SK-N-SH treated with all-trans-retinoic acid at 6 μM for 48 hours (cell line): ENCODE measurements around the gene CNKSR2.

ENCODE experiments used
- ATAC-seq: fragments of 200-7000 bp; cut with Tn5 transposase; 3 replicates; pipeline ENCODE4 v1.9.1; 2020; ENCODE audit warnings: mild to moderate bottlenecking, moderate library complexity
- ARNTL ChIP-seq: fragments of 450-650 bp; formaldehyde crosslinking; IDR thresholded peaks from 2 replicates; pipeline ENCODE4 v1.5.0; 2020; ENCODE audit warnings: low read depth, mild to moderate bottlenecking, moderate library complexity, borderline replicate concordance
- BACH2 ChIP-seq: fragments of 250-450 bp; sonication (Bioruptor Pico); IDR thresholded peaks from 2 replicates; pipeline ENCODE4 v1.9.0; 2021; ENCODE audit warnings: mild to moderate bottlenecking, borderline replicate concordance
- CSDC2 ChIP-seq: fragments of 250-450 bp; sonication (Bioruptor Pico); IDR thresholded peaks from 2 replicates; pipeline ENCODE4 v1.5.0; 2020; ENCODE audit warnings: mild to moderate bottlenecking, moderate library complexity
- ESRRG ChIP-seq: fragments of 250-450 bp; sonication (Bioruptor Pico); IDR thresholded peaks from 2 replicates; pipeline ENCODE4 v1.6.1; 2021; ENCODE audit warnings: mild to moderate bottlenecking
- ISL1 ChIP-seq: fragments of 250-450 bp; sonication (Bioruptor Pico); IDR thresholded peaks from 2 replicates; pipeline ENCODE4 v2.1.2; 2022; ENCODE audit warnings: mild to moderate bottlenecking, moderate library complexity
- OSR1 ChIP-seq: fragments of 250-450 bp; sonication (Bioruptor Pico); IDR thresholded peaks from 2 replicates; pipeline ENCODE4 v1.8.0; 2022; ENCODE audit warnings: moderate library complexity, mild to moderate bottlenecking, inconsistent platforms
- PPARA ChIP-seq: fragments of 250-450 bp; sonication (Bioruptor Pico); IDR thresholded peaks from 2 replicates; pipeline ENCODE4 v1.5.0; 2020; ENCODE audit warnings: mild to moderate bottlenecking, borderline replicate concordance
- RARB ChIP-seq: fragments of 250-450 bp; sonication (Bioruptor Pico); IDR thresholded peaks from 2 replicates; pipeline ENCODE4 v1.8.0; 2021; ENCODE audit warnings: mild to moderate bottlenecking, moderate library complexity
- SNAI2 ChIP-seq: fragments of 250-450 bp; sonication (Bioruptor Pico); IDR thresholded peaks from 2 replicates; pipeline ENCODE4 v1.5.0; 2020; ENCODE audit warnings: mild to moderate bottlenecking, moderate library complexity
- TCF4 ChIP-seq: fragments of 250-450 bp; sonication (Bioruptor Pico); IDR thresholded peaks from 2 replicates; pipeline ENCODE4 v1.8.0; 2021; ENCODE audit warnings: mild to moderate bottlenecking, moderate library complexity, borderline replicate concordance
- TOX ChIP-seq: fragments of 250-450 bp; sonication (Bioruptor Pico); IDR thresholded peaks from 2 replicates; pipeline ENCODE4 v1.8.0; 2021; ENCODE audit warnings: mild to moderate bottlenecking, moderate library complexity, borderline replicate concordance
- ZC3H10 ChIP-seq: fragments of 250-450 bp; sonication (Bioruptor Pico); IDR thresholded peaks from 2 replicates; pipeline ENCODE4 v1.5.1; 2021; ENCODE audit warnings: mild to moderate bottlenecking, moderate library complexity
- ZFP30 ChIP-seq: fragments of 450-650 bp; formaldehyde crosslinking; IDR thresholded peaks from 2 replicates; pipeline ENCODE4 v1.5.0; 2022; ENCODE audit warnings: mild to moderate bottlenecking, moderate library complexity
- ZNF565 ChIP-seq: fragments of 450-650 bp; formaldehyde crosslinking; conservative IDR thresholded peaks from 2 replicates; pipeline ENCODE4 v1.5.0; 2020; ENCODE audit warnings: low read depth, mild to moderate bottlenecking, moderate library complexity
- ZNF70 ChIP-seq: fragments of 450-650 bp; formaldehyde crosslinking; IDR thresholded peaks from 2 replicates; pipeline ENCODE4 v1.5.0; 2020; ENCODE audit warnings: mild to moderate bottlenecking, moderate library complexity
- ZNF8 ChIP-seq: fragments of 450-650 bp; formaldehyde crosslinking; IDR thresholded peaks from 2 replicates; pipeline ENCODE4 v1.5.0; 2020; ENCODE audit warnings: mild to moderate bottlenecking, moderate library complexity
- TF ChIP-seq, protein P1 (sequence below): fragments of 250-450 bp; sonication (Bioruptor Pico); IDR thresholded peaks from 2 replicates; pipeline ENCODE4 v1.8.0; 2020; ENCODE audit warnings: mild to moderate bottlenecking, moderate library complexity, borderline replicate concordance
- TF ChIP-seq, protein P2 (sequence below): fragments of 250-450 bp; sonication (Bioruptor Pico); IDR thresholded peaks from 2 replicates; pipeline ENCODE4 v1.5.1; 2020; ENCODE audit warnings: low read depth, mild to moderate bottlenecking, moderate library complexity
- TF ChIP-seq, protein P3 (sequence below): fragments of 250-450 bp; sonication (Bioruptor Pico); IDR thresholded peaks from 2 replicates; pipeline ENCODE4 v1.5.1; 2021; ENCODE audit warnings: mild to moderate bottlenecking, moderate library complexity
- TF ChIP-seq, protein P4 (sequence below): fragments of 250-450 bp; sonication (Bioruptor Pico); IDR thresholded peaks from 2 replicates; pipeline ENCODE4 v1.5.0; 2020; ENCODE audit warnings: mild to moderate bottlenecking, moderate library complexity
- TF ChIP-seq, protein P5 (sequence below): fragments of 250-450 bp; sonication (Bioruptor Pico); IDR thresholded peaks from 2 replicates; pipeline ENCODE4 v1.8.0; 2021; ENCODE audit warnings: low read depth, mild to moderate bottlenecking, moderate library complexity, borderline replicate concordance

The CNKSR2 gene

DNA sequence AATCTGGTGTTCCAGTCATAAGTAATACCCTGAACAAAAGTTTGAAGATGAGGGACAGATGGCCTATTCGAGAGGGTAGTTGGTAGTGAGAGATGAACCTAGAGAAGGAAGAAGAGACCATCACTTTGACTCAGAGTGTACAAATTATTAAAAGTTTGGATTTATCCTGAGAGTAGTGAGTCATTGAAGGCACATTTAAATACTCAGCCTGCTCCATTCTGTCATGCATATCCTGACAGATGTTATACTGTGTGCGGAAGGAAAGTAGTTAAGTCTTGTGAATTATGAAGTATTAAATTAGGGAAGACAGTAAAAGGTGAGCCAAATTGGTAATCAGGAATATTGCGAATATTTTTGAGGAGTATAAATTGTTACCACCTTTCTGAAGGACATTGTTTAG is 190.8 kb downstream of the CNKSR2 start:
- no peak for ATAC-seq
- TF ChIP-seq TCF4 (CRISPR knock-in tag) (no peak), PPARA (CRISPR knock-in tag) (no peak), ZNF70 (CRISPR knock-in tag) (no peak)
- TF ChIP-seq, protein P1, sequence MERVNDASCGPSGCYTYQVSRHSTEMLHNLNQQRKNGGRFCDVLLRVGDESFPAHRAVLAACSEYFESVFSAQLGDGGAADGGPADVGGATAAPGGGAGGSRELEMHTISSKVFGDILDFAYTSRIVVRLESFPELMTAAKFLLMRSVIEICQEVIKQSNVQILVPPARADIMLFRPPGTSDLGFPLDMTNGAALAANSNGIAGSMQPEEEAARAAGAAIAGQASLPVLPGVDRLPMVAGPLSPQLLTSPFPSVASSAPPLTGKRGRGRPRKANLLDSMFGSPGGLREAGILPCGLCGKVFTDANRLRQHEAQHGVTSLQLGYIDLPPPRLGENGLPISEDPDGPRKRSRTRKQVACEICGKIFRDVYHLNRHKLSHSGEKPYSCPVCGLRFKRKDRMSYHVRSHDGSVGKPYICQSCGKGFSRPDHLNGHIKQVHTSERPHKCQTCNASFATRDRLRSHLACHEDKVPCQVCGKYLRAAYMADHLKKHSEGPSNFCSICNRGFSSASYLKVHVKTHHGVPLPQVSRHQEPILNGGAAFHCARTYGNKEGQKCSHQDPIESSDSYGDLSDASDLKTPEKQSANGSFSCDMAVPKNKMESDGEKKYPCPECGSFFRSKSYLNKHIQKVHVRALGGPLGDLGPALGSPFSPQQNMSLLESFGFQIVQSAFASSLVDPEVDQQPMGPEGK = no peak
- TF ChIP-seq, protein P2, sequence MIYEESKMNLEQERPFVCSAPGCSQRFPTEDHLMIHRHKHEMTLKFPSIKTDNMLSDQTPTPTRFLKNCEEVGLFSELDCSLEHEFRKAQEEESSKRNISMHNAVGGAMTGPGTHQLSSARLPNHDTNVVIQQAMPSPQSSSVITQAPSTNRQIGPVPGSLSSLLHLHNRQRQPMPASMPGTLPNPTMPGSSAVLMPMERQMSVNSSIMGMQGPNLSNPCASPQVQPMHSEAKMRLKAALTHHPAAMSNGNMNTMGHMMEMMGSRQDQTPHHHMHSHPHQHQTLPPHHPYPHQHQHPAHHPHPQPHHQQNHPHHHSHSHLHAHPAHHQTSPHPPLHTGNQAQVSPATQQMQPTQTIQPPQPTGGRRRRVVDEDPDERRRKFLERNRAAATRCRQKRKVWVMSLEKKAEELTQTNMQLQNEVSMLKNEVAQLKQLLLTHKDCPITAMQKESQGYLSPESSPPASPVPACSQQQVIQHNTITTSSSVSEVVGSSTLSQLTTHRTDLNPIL (CRISPR knock-in tag) = no peak

DNA sequence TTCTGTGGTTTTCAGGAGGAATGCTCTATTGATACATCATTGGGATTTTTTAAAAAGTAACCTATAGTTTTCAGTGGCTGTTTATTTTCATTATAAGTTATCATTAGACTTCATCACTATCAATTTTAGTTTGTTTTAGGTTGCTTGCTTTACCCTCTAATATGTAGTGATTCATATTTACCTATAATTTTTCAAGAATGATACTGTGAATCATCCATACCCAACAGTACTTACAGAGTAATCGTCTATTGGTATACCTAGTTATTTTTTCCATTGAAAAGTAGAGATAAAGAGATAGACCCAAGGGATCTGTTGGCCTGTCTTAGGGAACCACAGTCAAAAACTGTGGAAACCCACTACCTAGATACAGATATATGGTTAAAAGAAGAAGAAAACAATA is 200.6 kb downstream of the CNKSR2 start:
- TF ChIP-seq ZNF70 (CRISPR knock-in tag) = no peak
- no peak for TF ChIP-seq ZNF8
- no peak for TF ChIP-seq BACH2
- no peak for TF ChIP-seq ESRRG (CRISPR knock-in tag)
- TF ChIP-seq RARB = no peak
- no peak for TF ChIP-seq TOX
- TF ChIP-seq, protein P3, sequence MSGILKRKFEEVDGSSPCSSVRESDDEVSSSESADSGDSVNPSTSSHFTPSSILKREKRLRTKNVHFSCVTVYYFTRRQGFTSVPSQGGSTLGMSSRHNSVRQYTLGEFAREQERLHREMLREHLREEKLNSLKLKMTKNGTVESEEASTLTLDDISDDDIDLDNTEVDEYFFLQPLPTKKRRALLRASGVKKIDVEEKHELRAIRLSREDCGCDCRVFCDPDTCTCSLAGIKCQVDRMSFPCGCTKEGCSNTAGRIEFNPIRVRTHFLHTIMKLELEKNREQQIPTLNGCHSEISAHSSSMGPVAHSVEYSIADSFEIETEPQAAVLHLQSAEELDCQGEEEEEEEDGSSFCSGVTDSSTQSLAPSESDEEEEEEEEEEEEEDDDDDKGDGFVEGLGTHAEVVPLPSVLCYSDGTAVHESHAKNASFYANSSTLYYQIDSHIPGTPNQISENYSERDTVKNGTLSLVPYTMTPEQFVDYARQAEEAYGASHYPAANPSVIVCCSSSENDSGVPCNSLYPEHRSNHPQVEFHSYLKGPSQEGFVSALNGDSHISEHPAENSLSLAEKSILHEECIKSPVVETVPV (CRISPR knock-in tag) = no peak
- TF ChIP-seq ISL1 (CRISPR knock-in tag) = no peak
- no peak for TF ChIP-seq ZFP30 (CRISPR knock-in tag)
- TF ChIP-seq PPARA (CRISPR knock-in tag) = no peak
- no peak for TF ChIP-seq SNAI2 (CRISPR knock-in tag)
- TF ChIP-seq, protein P4, sequence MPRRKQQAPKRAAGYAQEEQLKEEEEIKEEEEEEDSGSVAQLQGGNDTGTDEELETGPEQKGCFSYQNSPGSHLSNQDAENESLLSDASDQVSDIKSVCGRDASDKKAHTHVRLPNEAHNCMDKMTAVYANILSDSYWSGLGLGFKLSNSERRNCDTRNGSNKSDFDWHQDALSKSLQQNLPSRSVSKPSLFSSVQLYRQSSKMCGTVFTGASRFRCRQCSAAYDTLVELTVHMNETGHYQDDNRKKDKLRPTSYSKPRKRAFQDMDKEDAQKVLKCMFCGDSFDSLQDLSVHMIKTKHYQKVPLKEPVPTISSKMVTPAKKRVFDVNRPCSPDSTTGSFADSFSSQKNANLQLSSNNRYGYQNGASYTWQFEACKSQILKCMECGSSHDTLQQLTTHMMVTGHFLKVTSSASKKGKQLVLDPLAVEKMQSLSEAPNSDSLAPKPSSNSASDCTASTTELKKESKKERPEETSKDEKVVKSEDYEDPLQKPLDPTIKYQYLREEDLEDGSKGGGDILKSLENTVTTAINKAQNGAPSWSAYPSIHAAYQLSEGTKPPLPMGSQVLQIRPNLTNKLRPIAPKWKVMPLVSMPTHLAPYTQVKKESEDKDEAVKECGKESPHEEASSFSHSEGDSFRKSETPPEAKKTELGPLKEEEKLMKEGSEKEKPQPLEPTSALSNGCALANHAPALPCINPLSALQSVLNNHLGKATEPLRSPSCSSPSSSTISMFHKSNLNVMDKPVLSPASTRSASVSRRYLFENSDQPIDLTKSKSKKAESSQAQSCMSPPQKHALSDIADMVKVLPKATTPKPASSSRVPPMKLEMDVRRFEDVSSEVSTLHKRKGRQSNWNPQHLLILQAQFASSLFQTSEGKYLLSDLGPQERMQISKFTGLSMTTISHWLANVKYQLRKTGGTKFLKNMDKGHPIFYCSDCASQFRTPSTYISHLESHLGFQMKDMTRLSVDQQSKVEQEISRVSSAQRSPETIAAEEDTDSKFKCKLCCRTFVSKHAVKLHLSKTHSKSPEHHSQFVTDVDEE (CRISPR knock-in tag) = no peak
- TF ChIP-seq, protein P1 = no peak
- no peak for TF ChIP-seq CSDC2 (CRISPR knock-in tag)
- TF ChIP-seq, protein P5, sequence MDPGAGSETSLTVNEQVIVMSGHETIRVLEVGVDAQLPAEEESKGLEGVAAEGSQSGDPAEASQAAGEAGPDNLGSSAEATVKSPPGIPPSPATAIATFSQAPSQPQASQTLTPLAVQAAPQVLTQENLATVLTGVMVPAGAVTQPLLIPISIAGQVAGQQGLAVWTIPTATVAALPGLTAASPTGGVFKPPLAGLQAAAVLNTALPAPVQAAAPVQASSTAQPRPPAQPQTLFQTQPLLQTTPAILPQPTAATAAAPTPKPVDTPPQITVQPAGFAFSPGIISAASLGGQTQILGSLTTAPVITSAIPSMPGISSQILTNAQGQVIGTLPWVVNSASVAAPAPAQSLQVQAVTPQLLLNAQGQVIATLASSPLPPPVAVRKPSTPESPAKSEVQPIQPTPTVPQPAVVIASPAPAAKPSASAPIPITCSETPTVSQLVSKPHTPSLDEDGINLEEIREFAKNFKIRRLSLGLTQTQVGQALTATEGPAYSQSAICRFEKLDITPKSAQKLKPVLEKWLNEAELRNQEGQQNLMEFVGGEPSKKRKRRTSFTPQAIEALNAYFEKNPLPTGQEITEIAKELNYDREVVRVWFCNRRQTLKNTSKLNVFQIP (CRISPR knock-in tag) = no peak
- no peak for TF ChIP-seq ARNTL (CRISPR knock-in tag)
- no peak for TF ChIP-seq TCF4 (CRISPR knock-in tag)
- TF ChIP-seq, all 23 proteins: peak for 0
- no peak for ATAC-seq

DNA sequence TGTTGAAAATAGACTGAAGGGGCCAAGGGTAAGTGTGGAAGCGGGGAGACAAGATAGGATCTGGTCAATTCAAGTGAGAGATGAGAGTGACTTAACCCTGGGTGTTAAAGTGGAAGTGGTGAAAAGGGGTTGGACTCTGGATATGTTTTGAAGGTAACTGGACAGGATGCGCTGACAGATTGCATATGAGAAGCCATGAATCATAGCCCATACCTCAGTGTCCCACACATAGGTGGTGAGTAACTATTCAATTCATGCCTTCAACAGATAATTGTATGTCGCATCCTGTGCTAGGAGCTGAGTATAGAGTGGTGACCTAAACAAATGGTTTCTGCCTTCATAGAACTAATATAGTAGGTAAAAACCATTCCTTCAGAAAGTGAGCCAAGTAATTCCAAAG is 207.3 kb downstream of the CNKSR2 start:
- ATAC-seq = no peak
- no peak for TF ChIP-seq ZNF565 (CRISPR knock-in tag)
- TF ChIP-seq TCF4 (CRISPR knock-in tag) = no peak
- no peak for TF ChIP-seq ESRRG (CRISPR knock-in tag)
- TF ChIP-seq ZNF70 (CRISPR knock-in tag) = no peak
- no peak for TF ChIP-seq ZFP30 (CRISPR knock-in tag)
- TF ChIP-seq TOX = no peak
- TF ChIP-seq OSR1 (CRISPR knock-in tag) = no peak
- no peak for TF ChIP-seq SNAI2 (CRISPR knock-in tag)
- no peak for TF ChIP-seq PPARA (CRISPR knock-in tag)
- TF ChIP-seq, protein P3 (CRISPR knock-in tag) = no peak
- TF ChIP-seq, protein P2 (CRISPR knock-in tag) = no peak
- TF ChIP-seq, protein P5 (CRISPR knock-in tag) = no peak
- no peak for TF ChIP-seq RARB
- TF ChIP-seq ZC3H10 (CRISPR knock-in tag) = no peak
